ENCODE measurements around the gene CEP152. TPM values are rescaled to one million over a fixed set of nuclear protein-coding genes. Genes with fewer than 3 reads are reported as not detected.

The CEP152 gene
- total and polyA plus RNA-seq, 2 donors (not counting 1 experiment from before 2014, with no cell fraction given), result 1.5 to 18.0 TPM

GRCh38 chr15:48777645-48778330, 33.1 kb downstream of the CEP152 start:
- no peaks in the 10 kb centered on the region for H4K20me1 ChIP-seq (ENCODE audit: control insufficient read depth, insufficient read depth, low read length, poor library complexity, severe bottlenecking)
- no peak for TF ChIP-seq EZH2 (IDR thresholded peaks at IDR 0.05; ENCODE audit: borderline replicate concordance, insufficient read depth, low read depth, low read length, poor library complexity, severe bottlenecking)
- TF ChIP-seq, protein P1, sequence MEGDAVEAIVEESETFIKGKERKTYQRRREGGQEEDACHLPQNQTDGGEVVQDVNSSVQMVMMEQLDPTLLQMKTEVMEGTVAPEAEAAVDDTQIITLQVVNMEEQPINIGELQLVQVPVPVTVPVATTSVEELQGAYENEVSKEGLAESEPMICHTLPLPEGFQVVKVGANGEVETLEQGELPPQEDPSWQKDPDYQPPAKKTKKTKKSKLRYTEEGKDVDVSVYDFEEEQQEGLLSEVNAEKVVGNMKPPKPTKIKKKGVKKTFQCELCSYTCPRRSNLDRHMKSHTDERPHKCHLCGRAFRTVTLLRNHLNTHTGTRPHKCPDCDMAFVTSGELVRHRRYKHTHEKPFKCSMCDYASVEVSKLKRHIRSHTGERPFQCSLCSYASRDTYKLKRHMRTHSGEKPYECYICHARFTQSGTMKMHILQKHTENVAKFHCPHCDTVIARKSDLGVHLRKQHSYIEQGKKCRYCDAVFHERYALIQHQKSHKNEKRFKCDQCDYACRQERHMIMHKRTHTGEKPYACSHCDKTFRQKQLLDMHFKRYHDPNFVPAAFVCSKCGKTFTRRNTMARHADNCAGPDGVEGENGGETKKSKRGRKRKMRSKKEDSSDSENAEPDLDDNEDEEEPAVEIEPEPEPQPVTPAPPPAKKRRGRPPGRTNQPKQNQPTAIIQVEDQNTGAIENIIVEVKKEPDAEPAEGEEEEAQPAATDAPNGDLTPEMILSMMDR (IDR thresholded peaks at IDR 0.05), result no peak
- intact Hi-C loops (cut with micrococcal nuclease), result no loop called here
- no peak overlapping the region for H3K4me3 ChIP-seq (ENCODE audit: control extremely low read depth in 1 of 5, extremely low read depth in 1 of 5, insufficient read depth in 1 of 5, low read depth in 2 of 5, low read length in 4 of 5)
- no peak overlapping the region for H3K9ac ChIP-seq (ENCODE audit: low read length)
- no peak overlapping the region for H3K4me3 Mint-ChIP-seq
- H3K27ac Mint-ChIP-seq, result no peak overlapping the region
- H3K4me1 ChIP-seq (ENCODE audit: control insufficient read depth in 2 of 2, insufficient read depth in 2 of 2, low read length in 2 of 2), result no peaks in the 10 kb centered on the region
- H3K9me3 Mint-ChIP-seq (ENCODE audit: insufficient read depth), result peaks cover 2% of the 10 kb centered on the region
- no peak overlapping the region for H2AFZ ChIP-seq (ENCODE audit: insufficient read depth, low read depth, low read length, poor library complexity, severe bottlenecking)
- no peaks in the 10 kb centered on the region for H3K79me2 ChIP-seq (ENCODE audit: control insufficient read depth, insufficient read depth, low read length)
- no peak for DNase-seq
- H3K4me1 Mint-ChIP-seq, result no peaks in the 10 kb centered on the region
- no peak overlapping the region for H3K27ac ChIP-seq (ENCODE audit: low read length in 2 of 2)
- H3K9me3 ChIP-seq (ENCODE audit: control extremely low read depth in 1 of 3, control insufficient read depth in 2 of 3, insufficient read depth in 1 of 3, low read length in 2 of 3), result no peaks in the 10 kb centered on the region
- POLR2A ChIA-PET, result no interaction called here
- peaks cover 2 to 17% of the 10 kb centered on the region in 2 experiments for H3K36me3 ChIP-seq (replicated peaks in 1 of 2; ENCODE audit: control extremely low read depth in 1 of 2, control insufficient read depth in 1 of 2, extremely low read depth in 1 of 2, insufficient read depth in 2 of 2, low read length in 1 of 2)
- no peak for ATAC-seq (ENCODE audit: low read depth)
- H3K4me2 ChIP-seq (replicated peaks; ENCODE audit: low read depth, low read length, poor library complexity, severe bottlenecking), result no peak overlapping the region
- no peaks in the 10 kb centered on the region for H3K27me3 ChIP-seq (replicated peaks in 1 of 4; ENCODE audit: control extremely low read depth in 1 of 4, control insufficient read depth in 3 of 4, insufficient read depth in 4 of 4, low read length in 3 of 4)
- CTCF ChIA-PET, result no interaction called here
- H3K27me3 Mint-ChIP-seq, result no peaks in the 10 kb centered on the region
- no CpG with 5 or more reads among the region's 1 CpG for WGBS (ENCODE audit: insufficient coverage)

DNA sequence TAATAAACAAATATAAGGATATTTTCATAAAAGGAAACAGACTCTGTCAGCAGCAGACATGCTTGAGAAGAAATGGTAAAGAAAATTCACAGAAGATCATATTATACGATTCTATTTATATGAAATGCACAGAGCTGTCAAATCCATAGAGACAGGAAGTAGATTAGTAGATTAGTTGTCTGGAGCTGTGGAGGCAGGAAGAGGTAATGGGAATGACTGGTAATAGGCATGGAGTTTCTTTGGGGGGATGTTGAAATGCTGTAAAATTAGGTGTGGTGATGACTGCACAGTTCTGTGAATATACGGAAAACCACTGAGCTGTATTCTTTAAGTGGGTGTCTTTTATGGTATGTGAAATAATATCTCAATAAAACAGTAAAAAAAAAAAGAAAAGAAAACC, 35.3 kb downstream of the CEP152 start:
- no peak overlapping the region for H3K4me3 ChIP-seq (ENCODE audit: control extremely low read depth in 1 of 5, extremely low read depth in 1 of 5, insufficient read depth in 1 of 5, low read depth in 2 of 5, low read length in 4 of 5)
- no peaks in the 10 kb centered on the region for H4K20me1 ChIP-seq (ENCODE audit: control insufficient read depth, insufficient read depth, low read length, poor library complexity, severe bottlenecking)
- ATAC-seq (ENCODE audit: low read depth) (no peak), DNase-seq (no peak)
- H3K9ac ChIP-seq (ENCODE audit: low read length), result no peak overlapping the region
- H2AFZ ChIP-seq (ENCODE audit: insufficient read depth, low read depth, low read length, poor library complexity, severe bottlenecking), result no peak overlapping the region
- H3K27me3 Mint-ChIP-seq, result no peaks in the 10 kb centered on the region
- no peaks in the 10 kb centered on the region for H3K9me3 ChIP-seq (ENCODE audit: control extremely low read depth in 1 of 3, control insufficient read depth in 2 of 3, insufficient read depth in 1 of 3, low read length in 2 of 3)
- ChIA-PET CTCF (interaction anchor here (0.5 kb wide), 1 partner anchor 98 kb away, joined by 3 read pairs; no protein-coding TSS in a partner anchor), POLR2A (interaction anchor here (0.5 kb wide), 1 partner anchor 26 kb away, joined by 5 read pairs; no protein-coding TSS in a partner anchor)
- intact Hi-C loops (cut with micrococcal nuclease), result no loop called here
- no CpG with 5 or more reads among the region's 2 CpGs for WGBS (ENCODE audit: insufficient coverage)
- no peak overlapping the region for H3K27ac Mint-ChIP-seq
- no peaks in the 10 kb centered on the region for H3K4me1 ChIP-seq (ENCODE audit: control insufficient read depth in 2 of 2, insufficient read depth in 2 of 2, low read length in 2 of 2)
- H3K4me1 Mint-ChIP-seq, result no peaks in the 10 kb centered on the region
- no peaks in the 10 kb centered on the region for H3K27me3 ChIP-seq (replicated peaks in 1 of 4; ENCODE audit: control extremely low read depth in 1 of 4, control insufficient read depth in 3 of 4, insufficient read depth in 4 of 4, low read length in 3 of 4)
- H3K4me3 Mint-ChIP-seq, result no peak overlapping the region
- H3K9me3 Mint-ChIP-seq (ENCODE audit: insufficient read depth), result peaks cover 2% of the 10 kb centered on the region
- TF ChIP-seq, protein P1 (IDR thresholded peaks at IDR 0.05), result no peak
- TF ChIP-seq EZH2 (IDR thresholded peaks at IDR 0.05; ENCODE audit: borderline replicate concordance, insufficient read depth, low read depth, low read length, poor library complexity, severe bottlenecking), result no peak
- H3K79me2 ChIP-seq (ENCODE audit: control insufficient read depth, insufficient read depth, low read length), result no peaks in the 10 kb centered on the region
- H3K4me2 ChIP-seq (replicated peaks; ENCODE audit: low read depth, low read length, poor library complexity, severe bottlenecking), result no peak overlapping the region
- H3K27ac ChIP-seq (ENCODE audit: low read length in 2 of 2), result no peak overlapping the region
- peaks cover 2 to 6% of the 10 kb centered on the region in 2 experiments for H3K36me3 ChIP-seq (replicated peaks in 1 of 2; ENCODE audit: control extremely low read depth in 1 of 2, control insufficient read depth in 1 of 2, extremely low read depth in 1 of 2, insufficient read depth in 2 of 2, low read length in 1 of 2)

All from B cell (primary cell).